Gastroesophageal sphincter (tissue), 3 donors: ENCODE measurements around the gene IL22RA2.

Source experiments
- CTCF ChIP-seq, 4 experiments: fragments of 200-600 bp in 2 of 4; fragments of 450-650 bp in 2 of 4; sonication (generic) in 1 of 4; IDR thresholded peaks; one replicate each; pipeline ENCODE4 v1.5.1; 2017 to 2019; ENCODE audit warnings: antibody characterized with exemption in 4 of 4, mild to moderate bottlenecking in 2 of 4, moderate library complexity in 2 of 4
- POLR2A ChIP-seq, 2 donors: fragments of 450-650 bp; IDR thresholded peaks; one replicate each; pipeline ENCODE4 v1.6.1; 2017; ENCODE audit warnings: antibody characterized with exemption in 2 of 2, mild to moderate bottlenecking in 2 of 2, moderate library complexity in 1 of 2
- POLR2AphosphoS5 ChIP-seq: sonication (generic); formaldehyde crosslinking; IDR thresholded peaks from one replicate; pipeline ENCODE4 v1.6.1; 2017; ENCODE audit warnings: antibody characterized with exemption

GRCh38 chr6:137208279-137208678 is 34.8 kb upstream of the IL22RA2 start:
- TF ChIP-seq POLR2AphosphoS5, result no peak
- no peak for TF ChIP-seq CTCF (IDR thresholded peaks at IDR 0.05)
- TF ChIP-seq POLR2A (IDR thresholded peaks at IDR 0.05), result no peak
